AG09309 (cell line): ENCODE results near the gene CHRDL1.

Source experiments
- DNase-seq: peaks from one replicate; pipeline ENCODE4 v3.0.0-alpha.2; 2010; ENCODE audit warnings: low read depth
- H3K4me3 ChIP-seq: 2 replicates; pipeline ENCODE4 v1.5.1; 2011; ENCODE audit warnings: mild to moderate bottlenecking, low read depth, low read length, moderate library complexity; ENCODE audit not compliant: control insufficient read depth
- CTCF ChIP-seq: IDR thresholded peaks from 2 replicates; pipeline ENCODE4 v1.5.1; 2011; ENCODE audit warnings: mild to moderate bottlenecking, low read depth, low read length, inconsistent platforms; ENCODE audit not compliant: insufficient read depth, control insufficient read depth; ENCODE audit errors: missing control alignments

The CHRDL1 gene

GRCh38 chrX:110699109-110699508, 96.5 kb downstream of the CHRDL1 start:
- no peak for DNase-seq
- no peak for TF ChIP-seq CTCF
- H3K4me3 ChIP-seq: no peak overlapping the region

DNA sequence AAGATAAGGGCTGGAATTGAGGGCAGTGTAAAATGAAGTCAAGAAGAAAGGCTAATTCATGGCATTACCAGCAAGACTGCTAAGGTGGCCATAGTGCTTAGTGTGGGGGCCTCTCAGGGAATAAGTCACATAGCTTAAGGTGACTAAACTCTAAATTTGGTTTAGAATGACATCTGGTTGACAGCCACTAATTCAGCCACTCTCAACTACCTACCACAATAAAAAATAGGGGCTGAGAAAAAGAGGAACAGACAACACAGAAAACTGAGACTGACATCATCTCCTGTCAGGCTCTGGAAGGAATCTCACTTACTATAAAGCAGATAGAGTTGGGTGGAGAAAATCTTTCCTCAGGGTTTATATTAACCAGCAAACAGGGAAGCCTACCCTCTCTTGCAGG, 96.9 kb downstream of the CHRDL1 start:
- H3K4me3 ChIP-seq: no peak overlapping the region
- no peak for DNase-seq
- no peak for TF ChIP-seq CTCF

DNA sequence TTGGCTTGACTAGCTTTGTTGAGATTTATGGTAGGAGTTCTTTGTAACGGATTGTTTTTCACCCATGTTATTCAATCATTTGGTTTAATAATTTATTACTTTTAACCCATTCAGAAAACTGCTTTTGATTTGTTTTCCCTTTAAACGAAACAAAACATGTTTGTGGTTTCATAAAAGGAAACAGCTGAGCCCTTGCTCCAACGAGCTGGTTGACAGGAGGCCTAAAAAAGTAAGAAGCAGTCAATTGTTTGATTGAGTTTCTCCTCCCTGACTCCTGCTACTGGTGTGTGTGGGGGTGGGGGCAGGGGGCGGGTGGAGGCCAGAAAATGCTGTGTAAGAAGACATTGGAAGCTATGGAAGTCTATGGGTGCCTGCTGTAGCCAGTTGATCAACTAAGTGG, 102.8 kb downstream of the CHRDL1 start:
- no peak overlapping the region for H3K4me3 ChIP-seq
- no peak for DNase-seq
- TF ChIP-seq CTCF: no peak

DNA sequence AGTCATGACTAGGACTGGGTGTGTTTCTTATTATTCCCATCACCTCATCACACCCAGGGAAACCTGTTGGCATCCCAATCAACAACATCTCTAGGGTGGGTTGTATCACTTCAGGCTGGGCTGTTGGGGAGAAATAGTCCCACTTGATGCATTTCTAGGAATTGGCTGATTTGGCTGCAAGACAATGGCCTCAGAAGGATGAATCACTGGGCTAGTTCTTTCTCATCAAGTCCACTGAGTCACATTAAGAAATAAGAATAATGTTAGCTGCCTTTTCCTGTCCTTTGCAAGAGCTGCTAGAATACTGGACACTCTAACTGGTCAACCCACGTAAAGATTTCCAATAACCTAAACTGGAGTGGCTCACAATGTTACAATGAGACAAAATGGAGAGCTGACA, 104.2 kb downstream of the CHRDL1 start:
- no peak overlapping the region for H3K4me3 ChIP-seq
- DNase-seq: no peak
- no peak for TF ChIP-seq CTCF

GRCh38 chrX:110684653-110685052, 111.0 kb downstream of the CHRDL1 start:
- H3K4me3 ChIP-seq: no peak overlapping the region

DNA sequence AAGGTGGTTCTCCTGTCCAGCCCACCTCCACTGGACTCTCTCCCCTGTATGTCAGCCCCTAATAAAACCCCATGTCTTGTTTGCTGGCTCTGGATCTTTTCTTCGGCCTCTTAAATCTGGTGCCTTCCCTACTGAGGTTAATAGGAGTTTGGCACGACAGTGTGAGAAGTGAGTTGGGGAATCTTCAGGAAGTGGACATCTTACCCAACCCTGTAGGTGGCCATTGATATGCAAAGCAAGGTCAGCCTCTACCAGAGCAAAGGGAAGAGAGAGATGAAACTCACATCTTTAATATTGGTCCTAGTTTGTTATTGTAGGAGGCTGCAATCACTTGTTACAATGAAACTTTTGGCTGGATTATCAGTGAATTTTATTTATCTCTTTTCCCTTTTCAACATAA, 111.7 kb downstream of the CHRDL1 start:
- no peak for TF ChIP-seq CTCF
- no peak overlapping the region for H3K4me3 ChIP-seq
- DNase-seq: no peak

More at GRCh38 chrX:110684653-110685052, 111.0 kb downstream of the CHRDL1 start:
- TF ChIP-seq CTCF: no peak
- DNase-seq: no peak

DNA sequence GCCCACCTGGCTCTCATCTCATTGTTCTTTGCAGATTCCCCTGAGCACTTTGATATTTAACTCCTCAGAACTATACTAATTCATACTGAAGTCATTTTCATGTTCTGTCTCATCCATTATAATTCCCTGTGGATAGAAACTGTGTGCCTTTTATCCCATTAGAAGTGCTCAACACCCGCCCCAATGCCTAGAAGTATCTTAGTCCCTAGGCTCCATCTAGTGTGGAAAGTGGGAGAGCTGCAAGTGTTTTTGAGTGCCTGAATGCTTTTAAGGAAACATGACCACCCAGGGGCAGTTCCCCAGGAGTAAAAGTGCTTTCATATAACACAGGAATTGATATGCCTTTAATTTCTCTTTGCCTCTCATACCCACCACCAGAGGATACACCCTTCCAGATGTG, 117.0 kb downstream of the CHRDL1 start:
- H3K4me3 ChIP-seq: no peak overlapping the region
- TF ChIP-seq CTCF: no peak
- DNase-seq: no peak
